Fibroblast of the conjunctiva (primary cell): Measurements from ENCODE around the gene GPR39.

Experiments
- DNase-seq: peaks from one replicate; pipeline ENCODE4 v3.0.0-alpha.2; 2010; ENCODE audit warnings: low read depth

GPR39 gene

DNA sequence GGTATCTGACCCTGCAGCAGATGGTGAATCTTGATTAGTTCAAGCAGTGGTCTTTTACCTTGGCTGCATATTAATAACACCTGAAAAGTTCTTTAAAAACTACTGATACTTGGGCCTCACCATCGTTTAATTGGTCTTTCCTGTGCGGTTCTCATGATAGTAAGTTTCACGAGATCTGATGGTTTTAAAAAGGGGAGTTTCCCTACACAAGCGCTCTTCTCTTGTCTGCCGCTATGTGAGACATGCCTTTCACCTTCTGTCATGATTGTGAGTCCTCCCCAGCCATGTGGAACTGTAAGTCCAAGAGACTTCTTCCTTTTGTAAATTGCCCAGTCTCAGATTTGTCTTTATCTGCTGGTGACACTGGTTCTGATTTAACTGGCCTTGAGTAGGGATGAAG is 151.1 kb downstream of the GPR39 start:
- no peak for DNase-seq

DNA sequence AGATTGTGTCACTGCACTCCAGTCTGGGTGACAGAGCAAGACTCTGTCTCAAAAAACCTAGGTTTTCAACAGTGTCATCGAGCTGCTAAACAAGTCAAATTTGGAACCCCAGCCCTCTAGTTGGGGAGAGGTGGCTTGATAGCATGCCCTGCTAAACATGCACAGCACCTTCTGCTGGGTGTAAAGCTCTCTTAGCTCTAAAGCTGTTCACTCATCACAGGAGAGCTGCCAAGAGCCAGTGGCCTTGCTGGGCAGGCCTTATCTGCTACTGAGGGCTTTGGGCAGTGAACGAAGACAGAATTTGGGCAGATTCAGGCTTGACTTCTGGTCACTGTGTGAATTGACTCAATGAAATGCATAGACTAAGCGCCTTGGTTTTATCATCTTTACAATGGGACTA is 152.1 kb downstream of the GPR39 start:
- DNase-seq = no peak

DNA sequence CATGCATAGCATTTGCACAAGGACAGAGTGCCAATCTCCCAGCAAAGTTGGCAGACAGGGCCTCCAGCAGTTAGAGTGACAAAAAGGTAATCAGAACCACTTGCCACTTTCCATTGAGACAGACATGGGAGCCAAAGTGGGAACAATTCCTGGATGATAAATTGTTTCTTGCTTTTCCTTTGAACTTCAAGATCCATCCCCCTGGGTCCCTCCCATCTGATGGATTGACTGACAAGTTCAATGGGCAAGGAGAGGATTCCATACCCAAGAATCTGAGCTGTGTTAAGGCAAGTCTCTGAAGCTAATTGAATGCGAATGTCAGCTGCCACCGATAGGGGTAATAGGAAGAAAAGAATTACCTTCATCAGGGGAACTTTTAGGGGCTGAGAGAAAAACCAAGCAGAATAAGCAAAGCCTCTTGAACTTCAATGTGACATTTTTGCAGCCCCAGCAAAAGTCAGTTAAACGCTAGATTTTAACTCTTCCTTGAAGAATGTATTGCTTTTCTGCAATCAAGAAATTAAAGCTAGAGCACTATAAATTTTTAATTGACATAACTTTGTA is 156.9 kb downstream of the GPR39 start:
- no peak for DNase-seq

DNA sequence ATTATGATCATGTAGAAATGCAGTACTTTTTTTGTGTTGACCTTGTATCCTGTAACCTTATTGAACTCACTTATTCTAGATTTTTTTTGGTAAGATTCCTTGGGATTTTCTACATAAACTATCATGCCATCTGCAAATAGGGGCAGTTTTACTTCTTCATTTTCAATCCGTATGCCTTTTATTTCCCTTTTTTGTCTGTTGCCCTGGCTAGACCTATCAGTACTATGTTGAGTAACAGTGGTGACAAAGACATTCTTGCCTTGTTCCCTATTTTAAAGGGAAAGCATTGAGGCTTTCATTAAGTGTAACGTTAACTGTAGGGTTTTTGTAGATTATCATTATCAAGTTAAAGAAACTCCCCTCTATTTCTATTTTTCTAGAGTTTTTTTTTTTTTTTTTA is 161.1 kb downstream of the GPR39 start:
- no peak for DNase-seq

DNA sequence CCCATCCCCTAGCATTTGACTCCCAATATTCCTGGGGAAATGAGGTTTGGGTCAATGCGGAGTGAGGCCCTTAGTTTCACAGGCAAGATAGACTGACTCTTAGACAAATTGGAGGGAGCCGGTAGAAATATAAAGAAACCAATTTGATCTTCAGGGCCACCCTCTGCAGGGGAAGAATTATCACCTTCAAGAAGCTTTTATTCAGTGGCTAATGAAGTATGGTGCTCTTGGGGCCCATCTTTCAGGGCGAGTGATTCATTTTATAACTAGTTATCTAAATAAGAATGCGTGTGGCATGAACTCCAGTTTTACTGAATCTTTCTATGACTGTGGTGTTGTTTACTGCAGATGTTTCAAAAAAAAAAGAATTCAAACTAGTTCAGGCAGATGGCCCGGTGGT is 165.0 kb downstream of the GPR39 start:
- DNase-seq = no peak

DNA sequence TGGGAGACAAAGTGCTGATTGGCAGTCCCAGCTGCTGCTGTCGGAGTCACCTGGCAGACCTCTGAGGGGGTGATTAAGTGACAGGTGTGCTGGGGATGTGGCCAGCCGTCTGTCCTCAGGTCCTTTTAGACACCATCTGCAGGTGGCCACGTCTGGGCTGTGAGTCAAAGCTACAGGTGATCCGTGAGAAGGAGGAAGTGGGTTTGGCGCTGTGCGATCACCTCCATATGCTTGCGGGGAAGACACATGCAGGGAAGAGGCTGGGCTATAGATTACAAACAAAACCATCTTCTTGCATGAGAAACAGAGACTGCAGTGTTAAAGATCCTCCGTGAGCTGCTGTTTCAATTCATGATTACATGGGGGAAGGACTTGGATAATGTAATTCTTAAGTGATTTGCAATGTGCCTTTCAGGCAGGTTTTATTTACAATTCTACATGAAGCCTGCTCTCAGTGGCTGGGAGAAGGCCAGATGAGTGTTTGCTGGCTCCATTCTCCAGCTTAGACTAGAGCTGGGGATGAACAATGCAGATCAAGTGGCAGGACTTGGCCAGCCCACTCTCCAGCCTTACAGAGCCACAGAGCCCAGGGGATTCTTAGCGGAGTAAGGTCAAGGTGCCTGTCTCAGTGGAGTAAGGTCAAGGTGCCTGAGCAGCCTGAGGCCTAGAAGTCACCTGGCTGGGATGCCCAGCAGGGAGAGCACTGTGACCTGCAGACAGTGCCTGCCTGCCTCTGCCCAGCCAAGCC is 165.6 kb downstream of the GPR39 start:
- no peak for DNase-seq

DNA sequence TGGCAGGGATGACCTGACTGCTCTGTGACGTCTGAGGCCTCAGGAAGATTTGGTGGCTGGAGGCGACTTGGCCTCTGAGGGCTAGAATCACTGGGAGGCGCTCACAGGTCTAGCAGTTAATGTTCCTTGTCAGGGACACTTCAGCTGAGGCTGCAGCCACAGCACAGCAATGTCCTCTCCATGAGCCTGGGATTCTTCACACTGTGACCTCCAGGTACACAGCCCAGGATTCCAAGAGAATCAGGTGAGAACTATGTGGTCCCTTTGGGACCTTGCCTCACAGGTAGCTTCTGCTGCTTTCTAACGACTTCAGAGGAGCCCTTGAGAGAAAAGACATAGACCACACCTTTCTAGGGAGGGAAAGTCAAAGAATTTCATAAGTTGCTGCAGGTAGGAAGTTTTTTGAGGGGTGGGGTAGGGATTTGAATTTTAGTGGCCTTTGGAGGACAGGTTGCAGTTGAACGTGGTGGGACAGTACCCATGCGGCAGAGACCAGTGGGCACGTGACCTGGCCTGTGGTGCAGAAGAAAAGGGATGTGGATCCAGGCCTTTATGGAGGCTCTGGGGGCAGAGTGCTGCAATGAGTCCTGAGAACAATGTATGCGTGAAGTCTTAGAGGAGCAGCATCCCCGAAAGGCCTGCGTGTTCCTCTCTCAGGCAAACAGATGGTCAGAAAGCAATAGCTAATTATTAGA is 167.2 kb downstream of the GPR39 start:
- DNase-seq = no peak

DNA sequence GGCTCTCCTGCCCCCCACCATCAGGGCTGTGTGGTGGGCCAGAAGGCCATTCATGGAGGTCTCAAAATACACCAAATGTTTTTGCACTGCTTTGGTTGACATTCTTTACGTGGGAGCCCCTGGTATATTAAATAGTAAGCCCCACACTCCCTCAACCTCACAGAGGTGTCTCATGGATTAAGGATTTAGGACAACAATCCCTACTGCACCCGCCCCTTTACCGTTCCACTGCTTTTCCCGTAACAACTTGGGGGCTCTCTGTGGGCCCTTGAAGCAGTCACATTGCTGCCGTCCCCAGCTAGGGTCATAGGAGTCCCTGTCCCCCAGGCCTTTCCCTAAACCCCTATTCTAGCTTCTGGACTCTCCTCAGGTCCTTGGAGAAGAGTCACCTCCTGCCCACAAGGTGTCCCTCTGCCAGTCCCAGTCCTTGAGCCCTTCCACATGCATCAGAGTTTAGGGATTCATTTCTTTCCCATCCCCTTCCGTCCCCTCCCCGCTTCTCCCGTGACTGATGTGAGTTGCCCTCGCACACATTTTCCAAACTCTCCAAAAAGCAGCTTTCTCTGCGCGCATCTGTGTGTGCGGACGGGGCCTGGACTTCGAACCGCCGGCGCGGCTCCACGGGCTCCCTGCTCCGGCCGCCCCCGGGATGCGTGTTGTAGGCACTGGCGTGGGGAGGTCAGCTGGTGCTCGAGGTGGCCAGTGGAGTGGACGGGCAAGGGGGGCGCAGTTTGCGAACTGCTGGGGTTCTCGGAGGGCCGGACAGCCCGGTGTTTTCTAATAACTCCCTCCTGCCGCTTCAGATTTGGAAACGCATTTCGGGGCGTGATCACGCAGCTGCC is 168.6 kb downstream of the GPR39 start:
- DNase-seq = no peak

DNA sequence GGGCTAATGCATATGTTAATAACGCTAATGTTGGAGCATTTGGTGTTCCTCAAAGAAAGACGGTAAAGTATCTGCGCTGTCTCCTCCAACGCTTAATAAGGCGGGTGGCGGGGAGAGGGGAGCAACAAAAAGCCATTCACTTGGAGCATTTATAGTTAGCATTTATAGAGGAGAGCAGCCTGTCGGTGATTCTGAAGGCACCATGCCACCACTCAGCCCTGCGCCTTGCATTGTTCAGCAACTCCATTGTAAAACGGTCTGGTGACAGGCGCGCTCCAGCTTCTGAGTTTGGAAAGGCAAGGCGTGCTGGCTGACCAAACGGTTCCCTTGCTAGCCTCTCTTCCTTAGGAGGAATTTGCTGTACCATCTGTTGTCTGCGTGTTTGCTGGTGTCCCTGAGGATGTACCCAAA is 169.5 kb downstream of the GPR39 start:
- DNase-seq = no peak

DNA sequence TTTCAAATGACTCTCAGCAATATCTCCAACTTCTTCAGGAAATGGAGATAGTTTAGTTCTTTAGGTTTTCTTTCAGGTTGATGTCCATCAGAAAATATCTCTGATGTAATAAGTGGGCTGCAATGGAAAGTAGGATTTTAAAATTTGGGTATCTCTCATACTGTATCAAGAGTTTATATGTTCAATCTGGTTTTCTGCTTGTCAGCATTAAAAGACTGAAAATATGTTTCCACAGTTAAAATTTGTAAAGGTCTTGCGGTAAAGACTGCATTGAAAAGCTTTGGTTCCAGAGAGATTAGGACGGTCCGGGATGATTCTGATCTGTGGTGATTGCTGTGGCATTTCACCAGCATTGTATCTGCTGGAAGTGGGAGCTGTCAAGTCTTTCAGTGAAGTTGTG is 170.2 kb downstream of the GPR39 start:
- DNase-seq = no peak

DNA sequence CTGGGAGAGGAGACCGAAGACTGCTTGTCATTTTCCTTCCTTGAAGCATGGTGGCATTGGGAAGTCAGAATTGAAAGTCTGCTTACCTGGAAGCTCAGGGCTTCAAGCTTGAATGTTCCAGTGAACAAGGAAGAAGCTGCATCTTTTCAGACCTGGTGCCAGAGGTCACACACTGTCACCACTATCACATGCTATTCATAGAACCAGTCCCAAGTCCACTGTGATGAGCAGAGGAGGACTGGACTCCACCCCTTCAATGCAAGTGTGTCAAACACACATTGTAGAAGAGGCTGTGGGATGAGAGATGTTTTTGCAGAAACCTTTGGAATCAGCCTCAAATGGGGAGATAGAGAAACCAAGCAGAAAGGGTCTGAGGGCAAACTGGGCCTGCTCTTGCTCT is 172.0 kb downstream of the GPR39 start:
- DNase-seq = no peak

DNA sequence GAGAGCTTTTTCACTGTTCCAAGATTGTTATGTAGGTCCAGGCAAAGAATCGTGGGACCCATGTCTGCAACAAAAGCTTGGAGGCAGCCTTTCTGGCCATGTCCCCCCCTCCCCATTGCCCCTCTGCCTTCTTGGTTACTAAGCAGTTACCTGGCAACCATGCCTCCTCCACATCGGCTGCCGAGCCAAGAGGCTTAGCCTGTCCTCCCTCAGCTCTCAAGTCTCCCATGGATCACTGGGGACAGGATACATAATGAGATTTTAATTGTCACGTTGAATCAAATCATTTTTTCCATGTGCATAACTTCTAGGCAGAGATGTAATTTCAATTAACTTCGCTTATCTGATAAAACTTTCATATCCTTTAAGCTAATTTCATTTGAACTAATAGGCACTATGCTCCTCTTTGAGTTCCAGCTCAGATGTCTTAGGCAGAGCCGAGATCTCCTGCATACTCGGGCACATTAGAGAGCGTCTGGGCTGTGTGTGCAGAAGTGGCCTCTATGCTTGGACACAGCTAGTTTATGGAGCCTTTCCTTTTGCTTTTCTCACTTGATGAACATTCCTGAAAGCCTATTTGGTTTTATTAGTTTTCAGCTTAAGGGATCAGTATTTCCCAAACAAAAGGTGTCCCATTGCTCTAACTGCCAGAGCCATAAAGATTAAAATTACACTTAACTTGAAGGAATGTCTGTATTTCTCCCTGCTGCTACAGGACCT is 172.7 kb downstream of the GPR39 start:
- no peak for DNase-seq

DNA sequence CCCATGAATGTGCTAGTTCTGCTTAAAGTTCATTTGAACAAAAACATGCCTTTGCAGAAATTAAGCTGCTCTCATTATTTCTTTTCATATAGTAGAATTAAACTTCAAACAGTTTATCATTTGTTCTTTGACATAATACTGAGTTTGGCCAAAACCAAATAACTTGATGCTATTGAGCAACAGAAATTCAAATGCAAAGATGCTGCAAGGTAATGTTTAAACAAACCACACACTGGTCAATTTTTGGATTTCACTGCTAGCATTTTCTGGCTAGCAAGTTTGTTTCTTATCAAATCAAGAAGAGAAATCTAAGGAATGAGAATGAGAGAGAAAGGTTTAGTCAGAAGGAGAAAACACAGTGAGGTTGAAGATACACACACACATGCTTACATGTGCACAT is 173.4 kb downstream of the GPR39 start:
- DNase-seq = no peak

DNA sequence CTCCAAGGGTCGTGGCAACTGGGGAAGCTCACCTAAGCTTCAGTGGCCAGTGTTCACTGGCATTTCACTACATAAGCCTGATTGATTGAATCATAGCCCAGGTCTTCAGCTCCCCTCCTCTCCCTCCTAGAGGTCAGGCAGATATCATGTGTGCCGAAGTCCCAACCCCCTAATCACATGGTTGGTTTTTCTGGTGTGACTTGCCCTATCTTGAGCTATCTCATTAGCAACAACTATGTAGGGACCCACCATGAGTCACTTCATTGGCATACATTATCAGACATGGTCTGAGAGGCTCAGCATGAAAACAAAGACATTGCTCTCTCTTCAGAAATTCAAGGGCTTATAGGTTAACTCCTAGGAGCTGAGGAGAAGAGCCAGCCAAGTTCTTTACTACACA is 176.6 kb downstream of the GPR39 start:
- DNase-seq = no peak

DNA sequence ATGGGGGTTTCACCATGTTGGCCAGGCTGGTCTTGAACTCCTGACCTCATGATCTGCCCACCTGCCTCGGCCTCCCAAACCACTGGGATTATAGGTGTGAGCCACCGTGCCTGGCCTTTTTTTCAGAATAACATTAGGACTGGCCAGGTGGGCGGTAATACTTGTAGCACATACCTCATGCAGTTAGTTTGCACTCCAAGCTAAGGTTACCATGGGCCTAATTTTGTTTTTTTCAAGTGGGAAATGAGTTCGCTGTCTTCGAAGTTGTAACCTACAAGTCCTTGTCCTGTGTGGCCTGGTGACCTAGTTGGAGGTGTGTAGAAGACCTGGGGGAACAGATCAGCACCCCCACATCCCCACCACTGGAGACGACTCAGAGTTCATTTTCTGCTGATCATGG is 178.6 kb downstream of the GPR39 start:
- no peak for DNase-seq

DNA sequence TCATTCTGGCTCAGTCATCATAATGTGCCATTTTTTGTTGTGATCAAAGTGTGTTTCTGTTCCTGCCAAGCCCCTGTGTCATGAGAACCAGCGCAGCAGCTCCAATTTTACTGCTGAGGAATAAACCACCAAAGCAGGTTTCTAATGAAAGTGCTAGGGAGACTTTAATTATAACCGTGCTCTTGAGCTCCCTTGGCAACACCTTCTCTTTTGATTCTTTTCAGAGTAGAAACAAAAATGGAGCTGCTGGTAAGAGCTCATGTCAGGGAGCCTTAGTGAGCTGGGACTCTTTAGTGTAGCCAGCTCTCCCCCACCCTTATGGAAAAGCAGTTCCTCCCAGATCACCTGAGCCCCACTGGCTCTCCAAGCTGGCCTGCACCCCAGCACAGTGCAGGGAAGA is 179.1 kb downstream of the GPR39 start:
- DNase-seq = no peak

DNA sequence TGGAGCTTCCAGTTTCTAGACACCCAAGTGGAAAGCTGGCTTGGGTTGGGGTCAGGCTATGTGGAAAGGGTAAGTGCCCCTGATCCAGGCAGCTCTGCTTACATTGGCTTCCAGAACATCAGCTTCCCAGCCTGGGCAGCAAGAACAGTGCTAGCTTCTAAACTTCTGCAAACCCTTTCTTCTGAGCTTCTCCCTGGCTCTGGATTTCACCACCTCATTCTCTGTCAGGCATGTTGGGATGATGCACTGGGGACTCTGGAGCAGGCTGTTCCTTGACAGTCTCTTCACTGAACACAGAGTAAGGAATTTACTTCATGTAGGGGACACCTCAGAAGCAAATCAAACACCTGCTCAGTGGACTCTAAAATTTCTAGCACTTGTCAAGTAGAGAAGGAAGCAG is 180.6 kb downstream of the GPR39 start:
- DNase-seq = no peak

DNA sequence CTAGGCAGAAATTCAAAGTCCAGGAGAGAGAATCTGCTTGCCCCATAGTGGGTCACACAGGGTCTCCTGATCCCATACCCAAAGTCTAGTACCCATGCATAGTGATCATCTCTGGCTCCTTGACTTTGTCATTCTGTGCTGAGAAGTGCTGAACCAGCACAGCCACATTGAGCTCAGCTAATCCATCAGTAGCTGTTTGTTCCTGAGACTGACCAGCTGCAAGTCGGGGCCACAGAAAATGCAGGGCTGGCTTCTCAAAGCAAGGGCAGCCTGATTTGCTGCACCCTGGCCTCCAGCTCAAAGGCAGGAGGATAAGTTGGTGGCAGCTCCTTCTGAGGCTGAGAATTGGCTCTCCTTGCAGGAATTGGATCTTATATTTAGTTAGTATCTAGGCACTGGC is 181.2 kb downstream of the GPR39 start:
- no peak for DNase-seq

DNA sequence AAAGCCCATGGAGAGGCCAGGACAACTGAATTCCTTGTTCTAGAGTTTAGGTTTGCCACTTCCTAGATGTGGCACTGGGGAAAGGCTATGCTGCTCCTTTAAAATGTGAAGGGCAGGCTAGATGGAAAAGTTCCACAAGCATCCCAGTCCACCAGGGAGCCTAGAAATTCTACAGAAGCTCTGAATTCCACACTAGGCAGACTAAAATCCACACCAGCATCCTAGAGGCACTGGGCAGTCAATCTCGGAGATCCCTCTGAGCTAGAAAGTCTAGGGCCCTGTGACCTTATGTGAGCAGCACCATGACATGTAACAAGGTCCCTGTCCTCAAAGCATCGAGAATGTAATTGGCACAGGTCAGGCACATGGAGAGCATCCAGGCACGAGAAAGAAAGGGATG is 181.9 kb downstream of the GPR39 start:
- no peak for DNase-seq

DNA sequence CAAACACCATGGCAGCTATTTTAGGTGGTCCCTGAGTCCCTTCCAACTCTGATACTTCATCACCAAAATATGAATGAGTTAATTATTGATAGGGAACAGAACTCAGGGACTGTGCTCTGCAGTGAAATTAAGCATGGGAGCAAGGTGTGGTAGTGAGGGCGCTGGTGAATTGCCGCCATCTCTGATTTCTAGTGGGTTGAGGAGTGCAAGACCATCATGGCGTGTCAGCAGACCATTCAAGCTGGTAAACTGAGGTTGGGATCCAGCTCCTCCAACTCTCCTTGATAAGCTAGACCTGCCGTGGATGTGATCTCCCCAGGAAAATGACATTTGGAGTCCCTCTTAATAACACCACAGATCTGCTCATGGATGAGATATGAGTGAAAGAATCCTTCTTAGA is 183.0 kb downstream of the GPR39 start:
- DNase-seq = no peak

DNA sequence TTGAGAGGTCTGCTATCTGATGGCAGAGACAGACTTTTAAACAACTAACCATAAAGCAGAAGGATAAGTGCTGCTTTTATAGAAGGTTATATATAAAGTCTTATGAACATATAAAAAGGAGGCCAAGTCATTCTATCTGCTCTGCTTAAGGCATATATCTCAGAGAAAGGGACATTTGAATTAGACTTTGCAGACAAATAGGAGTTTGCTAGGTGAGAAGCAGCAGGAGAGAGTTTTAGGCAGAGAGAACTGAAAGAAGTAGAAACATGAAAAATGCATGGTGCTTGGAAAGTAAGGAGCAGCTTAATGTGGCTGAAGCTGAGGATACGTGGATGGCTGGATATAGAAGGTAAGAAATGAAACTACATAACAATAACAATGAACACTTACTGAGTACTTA is 188.0 kb downstream of the GPR39 start:
- DNase-seq = no peak
